OCI-LY3 (cell line): ENCODE measurements around the gene GIT2.

Source experiments
- H2AFZ ChIP-seq: fragments of 200-600, 300-600 bp; shearing (Covaris generic); 2 replicates; pipeline ENCODE4 v1.6.0; 2014; ENCODE audit warnings: antibody characterized with exemption, low read depth, low read length
- H3K27ac ChIP-seq: fragments of 200-600, 300-600 bp; sonication (generic); 2 replicates; pipeline ENCODE4 v1.5.1; 2014; ENCODE audit warnings: mild to moderate bottlenecking, low read length, moderate library complexity, mixed read lengths
- H3K27me3 ChIP-seq: fragments of 200-600, 300-600 bp; sonication (generic); 2 replicates; pipeline ENCODE4 v1.6.1; 2014; ENCODE audit warnings: low read depth, low read length, mixed read lengths
- H3K36me3 ChIP-seq: fragments of 200-600, 300-600 bp; sonication (generic); replicated peaks from 2 replicates; pipeline ENCODE3; 2014; ENCODE audit warnings: low read depth, low read length, mixed read lengths
- H3K4me1 ChIP-seq: fragments of 300-600, 200-600 bp; sonication (generic); 2 replicates; pipeline ENCODE4 v1.6.1; 2014; ENCODE audit warnings: low read length, mixed read lengths
- H3K4me2 ChIP-seq: fragments of 200-600, 300-600 bp; sonication (generic); 2 replicates; pipeline ENCODE4 v1.6.1; 2014; ENCODE audit warnings: low read length, mixed read lengths
- H3K4me3 ChIP-seq: fragments of 300-600, 200-600 bp; sonication (generic); 2 replicates; pipeline ENCODE4 v1.5.1; 2014; ENCODE audit warnings: antibody characterized with exemption, mild to moderate bottlenecking, low read length, moderate library complexity
- H3K79me2 ChIP-seq: fragments of 300-600, 200-600 bp; shearing (Covaris generic); 2 replicates; pipeline ENCODE4 v1.6.1; 2014; ENCODE audit warnings: mild to moderate bottlenecking, low read length, mixed read lengths
- H3K9ac ChIP-seq: fragments of 300-600, 200-600 bp; shearing (Covaris generic); 2 replicates; pipeline ENCODE4 v1.6.0; 2014; ENCODE audit warnings: mild to moderate bottlenecking, low read length, moderate library complexity
- H3K9me3 ChIP-seq: fragments of 200-600, 300-600 bp; shearing (Covaris generic); 2 replicates; pipeline ENCODE4 v1.6.1; 2014; ENCODE audit warnings: low read length, mixed read lengths; ENCODE audit not compliant: insufficient read depth
- H4K20me1 ChIP-seq: fragments of 200-600, 300-600 bp; sonication (generic); 2 replicates; pipeline ENCODE4 v1.6.1; 2016; ENCODE audit warnings: low read length, mixed read lengths; ENCODE audit not compliant: insufficient read depth
- EZH2phosphoT487 ChIP-seq: fragments of 200-600 bp; shearing (Covaris generic); IDR thresholded peaks from 2 replicates; pipeline ENCODE4 v1.6.1; 2018; ENCODE audit warnings: antibody characterized with exemption, mixed run types, low read depth
- TF ChIP-seq, protein P1 (sequence below): fragments of 200-600, 300-600 bp; sonication (generic); IDR thresholded peaks from 2 replicates; pipeline ENCODE4 v1.5.1; 2014; ENCODE audit warnings: antibody characterized with exemption, low read length, low read depth

GIT2 gene

DNA sequence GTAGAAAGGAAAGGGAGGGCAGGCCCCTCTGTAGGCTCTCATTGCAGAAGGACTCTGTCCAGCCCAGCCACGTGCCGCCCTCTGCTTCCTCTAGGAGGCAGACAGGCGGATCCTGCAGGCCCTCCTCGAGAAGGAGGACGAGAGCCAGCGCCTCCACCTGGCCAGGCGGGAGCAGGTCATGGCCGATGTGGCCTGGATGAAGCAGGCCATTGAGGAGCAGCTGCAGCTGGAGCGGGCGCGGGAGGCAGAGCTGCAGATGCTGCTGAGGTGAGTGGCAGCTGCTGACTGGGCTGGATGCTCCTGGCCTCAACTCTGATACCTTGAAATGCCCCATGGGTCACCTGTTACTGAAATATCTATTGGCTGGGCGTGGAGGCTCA is 85.2 kb downstream of the GIT2 start:
- Histone ChIP-seq H3K9ac (no peak overlapping the region), H4K20me1 (no peaks in the 10 kb centered on the region), H3K9me3 (no peaks in the 10 kb centered on the region), H3K79me2 (no peaks in the 10 kb centered on the region), H3K27ac (no peak overlapping the region), H3K36me3 (peaks cover 57% of the 10 kb centered on the region), H3K27me3 (no peaks in the 10 kb centered on the region), H3K4me3 (no peak overlapping the region), H2AFZ (no peak overlapping the region), H3K4me2 (no peak overlapping the region), H3K4me1 (no peaks in the 10 kb centered on the region)
- TF ChIP-seq, protein P1, sequence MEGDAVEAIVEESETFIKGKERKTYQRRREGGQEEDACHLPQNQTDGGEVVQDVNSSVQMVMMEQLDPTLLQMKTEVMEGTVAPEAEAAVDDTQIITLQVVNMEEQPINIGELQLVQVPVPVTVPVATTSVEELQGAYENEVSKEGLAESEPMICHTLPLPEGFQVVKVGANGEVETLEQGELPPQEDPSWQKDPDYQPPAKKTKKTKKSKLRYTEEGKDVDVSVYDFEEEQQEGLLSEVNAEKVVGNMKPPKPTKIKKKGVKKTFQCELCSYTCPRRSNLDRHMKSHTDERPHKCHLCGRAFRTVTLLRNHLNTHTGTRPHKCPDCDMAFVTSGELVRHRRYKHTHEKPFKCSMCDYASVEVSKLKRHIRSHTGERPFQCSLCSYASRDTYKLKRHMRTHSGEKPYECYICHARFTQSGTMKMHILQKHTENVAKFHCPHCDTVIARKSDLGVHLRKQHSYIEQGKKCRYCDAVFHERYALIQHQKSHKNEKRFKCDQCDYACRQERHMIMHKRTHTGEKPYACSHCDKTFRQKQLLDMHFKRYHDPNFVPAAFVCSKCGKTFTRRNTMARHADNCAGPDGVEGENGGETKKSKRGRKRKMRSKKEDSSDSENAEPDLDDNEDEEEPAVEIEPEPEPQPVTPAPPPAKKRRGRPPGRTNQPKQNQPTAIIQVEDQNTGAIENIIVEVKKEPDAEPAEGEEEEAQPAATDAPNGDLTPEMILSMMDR, result peak; percentile 12; the same call in 1 of the 2 replicates
- no peak for TF ChIP-seq EZH2phosphoT487

DNA sequence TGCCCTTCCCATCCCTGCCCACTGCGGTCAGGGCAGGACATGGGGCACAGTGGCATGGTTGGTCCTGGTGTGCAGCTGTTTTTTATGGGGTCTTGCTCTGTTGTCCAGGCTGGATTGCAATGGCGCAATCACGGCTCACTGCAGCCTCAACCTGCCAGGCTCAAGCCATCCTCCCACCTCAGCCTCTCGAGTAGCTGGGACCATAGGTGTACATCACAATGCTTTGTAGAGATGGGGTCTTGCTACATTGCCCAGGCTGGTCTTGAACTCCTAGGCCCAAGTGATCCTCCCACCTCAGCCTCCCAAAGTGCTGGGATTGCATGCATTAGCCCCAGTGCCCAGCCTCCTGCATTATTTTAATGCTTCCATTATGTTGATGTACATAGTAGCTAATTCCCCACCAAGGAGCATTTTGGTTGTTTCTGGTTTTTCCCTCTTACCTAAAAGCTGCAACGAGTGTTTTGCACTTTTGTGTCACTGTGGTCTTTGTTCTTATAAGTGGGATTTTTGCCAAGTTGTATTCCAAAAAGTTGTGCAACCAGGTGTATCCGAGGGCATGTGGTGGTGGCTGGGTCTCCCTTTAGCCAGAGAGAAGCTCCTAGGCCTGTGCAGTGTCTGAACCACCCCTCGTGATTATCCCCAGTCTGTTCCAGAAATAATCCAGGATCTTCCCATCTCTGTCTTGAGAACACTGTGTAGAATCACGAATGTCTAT is 85.8 kb downstream of the GIT2 start:
- H3K9ac ChIP-seq, result no peak overlapping the region
- H4K20me1 ChIP-seq, result no peaks in the 10 kb centered on the region
- no peaks in the 10 kb centered on the region for H3K27me3 ChIP-seq
- H3K27ac ChIP-seq, result no peak overlapping the region
- H3K4me3 ChIP-seq, result no peak overlapping the region
- TF ChIP-seq EZH2phosphoT487, result no peak
- TF ChIP-seq, protein P1, result no peak
- H3K79me2 ChIP-seq, result no peaks in the 10 kb centered on the region
- peaks cover 59% of the 10 kb centered on the region for H3K36me3 ChIP-seq
- H3K4me1 ChIP-seq, result no peaks in the 10 kb centered on the region
- H3K4me2 ChIP-seq, result no peak overlapping the region
- no peak overlapping the region for H2AFZ ChIP-seq
- H3K9me3 ChIP-seq, result no peaks in the 10 kb centered on the region

DNA sequence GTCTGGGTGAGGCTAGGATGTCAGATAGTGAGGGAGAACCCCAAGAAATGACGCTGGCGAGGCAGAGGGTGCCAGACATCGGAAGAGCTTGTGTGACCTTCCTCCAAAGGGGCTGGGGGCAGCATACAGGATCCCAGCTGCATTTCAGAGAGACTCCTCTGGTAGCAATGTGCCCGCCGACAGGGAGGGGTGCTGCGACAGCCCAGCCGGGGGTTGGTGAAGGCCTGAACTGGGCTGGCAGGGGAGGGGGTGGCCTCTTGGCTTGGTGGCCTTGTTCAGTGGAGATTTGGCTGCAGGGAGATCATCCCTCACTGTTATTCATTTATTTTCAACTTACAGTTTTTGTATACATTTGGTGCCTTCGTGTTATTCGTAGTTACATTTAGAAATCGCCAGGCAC is 90.9 kb downstream of the GIT2 start:
- H3K9ac ChIP-seq, result no peak overlapping the region
- no peaks in the 10 kb centered on the region for H3K27me3 ChIP-seq
- H3K36me3 ChIP-seq, result peaks cover 56% of the 10 kb centered on the region
- H3K27ac ChIP-seq, result no peak overlapping the region
- H3K4me3 ChIP-seq, result no peak overlapping the region
- no peaks in the 10 kb centered on the region for H4K20me1 ChIP-seq
- H3K4me2 ChIP-seq, result no peak overlapping the region
- H3K4me1 ChIP-seq, result peaks cover 6% of the 10 kb centered on the region
- H3K79me2 ChIP-seq, result peaks cover 25% of the 10 kb centered on the region
- no peak for TF ChIP-seq EZH2phosphoT487
- no peak overlapping the region for H2AFZ ChIP-seq
- H3K9me3 ChIP-seq, result no peaks in the 10 kb centered on the region

DNA sequence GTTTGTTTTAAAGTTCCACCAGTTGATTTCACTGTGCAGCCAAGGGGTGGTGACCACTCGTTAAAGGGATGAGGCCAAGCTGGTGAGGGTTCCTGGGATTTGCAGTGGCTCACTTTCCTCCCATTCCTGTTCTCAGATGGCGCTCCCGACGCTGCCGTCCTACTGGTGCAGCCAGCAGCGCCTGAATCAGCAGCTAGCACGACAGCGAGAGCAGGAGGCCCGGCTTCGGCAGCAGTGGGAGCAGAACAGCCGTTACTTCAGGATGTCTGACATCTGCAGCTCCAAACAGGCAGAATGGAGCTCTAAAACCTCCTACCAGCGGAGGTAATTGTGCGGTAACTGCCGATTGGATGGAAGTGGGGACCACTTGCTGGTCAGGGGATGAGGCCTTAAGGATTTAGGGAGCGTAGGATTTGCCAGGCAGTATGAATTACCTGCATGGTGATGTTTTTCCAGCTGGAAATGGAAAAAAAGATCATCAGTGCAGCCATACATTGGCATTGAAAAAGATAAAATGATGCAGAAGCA is 93.2 kb downstream of the GIT2 start:
- peaks cover 12% of the 10 kb centered on the region for H3K4me1 ChIP-seq
- no peak overlapping the region for H3K27ac ChIP-seq
- H2AFZ ChIP-seq, result no peak overlapping the region
- H3K9ac ChIP-seq, result no peak overlapping the region
- H3K4me2 ChIP-seq, result no peak overlapping the region
- no peaks in the 10 kb centered on the region for H4K20me1 ChIP-seq
- TF ChIP-seq, protein P1, result no peak
- no peak for TF ChIP-seq EZH2phosphoT487
- peaks cover 42% of the 10 kb centered on the region for H3K36me3 ChIP-seq
- peaks cover 27% of the 10 kb centered on the region for H3K79me2 ChIP-seq
- no peaks in the 10 kb centered on the region for H3K27me3 ChIP-seq
- H3K4me3 ChIP-seq, result no peak overlapping the region
- no peaks in the 10 kb centered on the region for H3K9me3 ChIP-seq
